GM19438 (cell line): Measurements from ENCODE around the gene FNDC8.
"Not testable (repeated sequence)": the region's sequence is repeated elsewhere in the genome, so short reads cannot be mapped to it uniquely, and the experiment has no call there.

Experiments
- ATAC-seq: cut with Tn5 transposase; IDR thresholded peaks from one replicate; pipeline ENCODE4 v1.9.1; 2021; ENCODE audit warnings: low read depth; ENCODE audit not compliant: unreplicated experiment

FNDC8 gene

DNA sequence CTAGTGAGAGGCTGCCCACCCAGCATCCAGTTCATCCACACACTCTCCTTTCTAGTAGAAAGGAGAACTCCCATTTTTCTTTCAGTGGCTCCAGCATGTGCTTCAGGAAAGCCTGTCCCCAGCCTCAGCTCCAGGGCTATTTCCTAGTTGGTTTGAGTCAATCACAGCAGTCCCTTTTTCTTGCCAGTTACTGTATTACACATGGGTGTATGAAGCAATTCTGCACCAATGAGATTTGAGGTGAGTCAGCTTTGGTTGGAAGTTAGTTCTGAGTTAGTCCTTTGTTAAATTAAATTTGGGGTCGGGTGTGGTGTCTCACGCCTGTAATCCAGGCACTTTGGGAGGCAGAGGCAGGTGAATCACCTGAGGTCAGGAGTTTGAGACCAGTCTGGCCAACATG, 26.5 kb upstream of the FNDC8 start:
- ATAC-seq: no peak

DNA sequence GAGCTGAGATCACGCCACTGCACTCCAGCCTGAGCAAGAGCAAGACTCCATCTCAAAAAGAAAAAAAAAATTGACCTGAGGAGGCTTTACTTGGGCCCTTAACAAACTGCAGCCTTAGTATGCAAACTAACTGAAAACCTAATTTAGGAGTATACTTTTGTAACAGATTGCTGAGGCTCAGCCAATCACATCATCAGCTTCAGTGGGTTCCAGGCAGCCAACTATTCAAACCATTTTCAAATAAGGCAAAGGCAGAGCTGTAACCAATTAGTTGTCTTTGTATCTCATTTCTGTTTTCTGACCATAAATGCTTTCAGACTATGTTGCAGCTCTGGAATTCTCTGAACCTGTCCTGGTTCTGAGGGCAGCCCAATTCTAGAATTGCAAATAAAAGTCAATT, 25.7 kb upstream of the FNDC8 start:
- ATAC-seq: no peak

DNA sequence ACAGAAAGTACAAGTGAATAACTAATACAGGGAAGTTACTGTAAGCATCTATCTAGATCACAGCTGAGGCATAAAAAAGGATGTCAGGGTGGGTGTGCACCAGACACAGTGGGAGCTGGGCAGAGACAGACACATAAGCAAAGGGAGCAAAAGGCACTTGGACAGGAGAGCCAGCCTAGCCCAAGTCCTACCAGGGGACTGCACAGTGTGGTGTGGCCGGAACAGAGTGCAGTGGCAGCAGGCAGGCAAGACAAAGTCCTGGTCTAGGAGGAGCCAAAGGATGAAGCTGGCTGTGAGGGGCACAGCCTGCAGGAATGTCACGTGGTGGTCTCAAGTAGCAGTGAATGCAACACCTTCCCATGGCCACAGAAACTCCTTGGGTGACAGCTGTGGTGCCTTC, 23.6 kb upstream of the FNDC8 start:
- no peak for ATAC-seq

GRCh38 chr17:35099908-35100307, 21.5 kb upstream of the FNDC8 start:
- ATAC-seq: no peak

- no peak for ATAC-seq
Observed at GRCh38 chr17:35101036-35101435, 20.4 kb upstream of the FNDC8 start.

DNA sequence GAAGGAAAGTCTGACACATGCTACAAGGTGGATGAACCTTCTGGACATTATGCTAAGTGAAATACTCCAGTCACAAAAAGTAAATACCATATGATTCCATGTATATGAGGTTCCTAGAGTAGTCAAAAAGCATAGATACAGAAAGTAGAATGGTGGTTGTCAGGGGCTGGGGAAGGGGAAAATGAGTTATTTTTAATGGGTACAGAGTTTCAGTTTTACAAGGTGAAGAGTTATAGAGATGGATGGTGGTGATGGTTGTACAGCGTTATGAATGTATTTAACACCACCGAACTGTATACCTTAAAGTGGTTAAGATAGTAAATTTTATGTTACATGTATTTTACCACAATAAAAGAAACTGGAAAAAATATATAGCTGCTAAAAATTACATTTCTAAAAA, 19.7 kb upstream of the FNDC8 start:
- no peak for ATAC-seq

GRCh38 chr17:35103271-35103670, 18.1 kb upstream of the FNDC8 start:
- ATAC-seq: no peak

DNA sequence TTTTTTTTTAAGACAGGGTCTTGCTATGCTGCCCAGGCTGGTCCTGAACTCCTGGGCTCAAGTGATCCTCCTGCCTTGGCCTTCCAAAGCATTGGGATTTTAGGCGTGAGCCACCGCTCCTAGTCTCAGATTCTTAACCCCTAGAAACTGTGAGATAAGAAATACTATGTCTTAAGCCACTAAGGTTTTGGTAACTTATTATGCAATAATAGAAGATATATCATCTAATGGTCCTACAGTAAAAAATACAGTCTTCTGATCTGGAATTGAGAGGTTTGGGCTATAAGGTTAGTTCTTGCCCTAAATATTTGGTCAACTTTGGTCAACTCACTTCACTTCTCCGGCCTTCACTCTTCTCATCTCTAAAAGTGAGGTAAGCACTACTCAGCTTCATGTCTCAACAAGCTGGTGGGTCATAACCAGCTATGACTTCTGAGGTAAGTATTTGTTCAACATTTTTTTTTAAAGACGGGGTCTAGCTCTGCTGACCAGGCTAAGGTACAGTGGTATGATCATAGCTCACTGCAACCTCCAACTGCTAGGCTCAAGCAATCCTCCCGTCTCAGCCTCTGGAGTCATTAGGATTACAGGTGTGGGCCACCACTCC, 16.5 kb upstream of the FNDC8 start:
- ATAC-seq: no peak

GRCh38 chr17:35110791-35111190, 10.6 kb upstream of the FNDC8 start:
- ATAC-seq: not testable (repeated sequence)

DNA sequence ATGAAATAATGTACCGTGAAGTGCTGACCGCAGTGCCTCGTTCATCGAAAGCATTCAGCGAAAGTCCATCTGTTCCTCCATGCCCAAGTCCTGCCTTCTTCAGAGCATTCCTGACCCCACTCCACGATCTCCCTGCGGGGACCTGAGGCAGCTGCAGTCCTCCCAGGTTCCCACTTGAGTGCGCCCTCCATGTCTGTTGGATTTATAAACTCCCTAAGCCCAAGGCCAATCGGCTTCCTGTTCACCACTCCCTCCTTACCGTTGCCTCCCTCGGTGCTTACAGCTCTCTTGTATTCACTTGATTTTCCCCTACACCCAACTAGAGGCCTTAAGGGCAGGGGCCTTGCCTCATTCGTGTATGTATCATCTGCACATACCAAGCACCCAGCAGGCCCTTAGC, 4.6 kb upstream of the FNDC8 start:
- ATAC-seq: no peak

- ATAC-seq: no peak
Observed at GRCh38 chr17:35117984-35118383, 3.4 kb upstream of the FNDC8 start.

GRCh38 chr17:35119370-35120165, 1.8 kb upstream of the FNDC8 start, which contains the start of gene RAD51D:
RAD51D (minus strand) TSS chr17:35119860; CDS start chr17:35119613, 247 bp downstream.
- ATAC-seq: peak; percentile 85

- ATAC-seq: no peak
Observed at GRCh38 chr17:35127751-35128514, 6.5 kb downstream of the FNDC8 start.

DNA sequence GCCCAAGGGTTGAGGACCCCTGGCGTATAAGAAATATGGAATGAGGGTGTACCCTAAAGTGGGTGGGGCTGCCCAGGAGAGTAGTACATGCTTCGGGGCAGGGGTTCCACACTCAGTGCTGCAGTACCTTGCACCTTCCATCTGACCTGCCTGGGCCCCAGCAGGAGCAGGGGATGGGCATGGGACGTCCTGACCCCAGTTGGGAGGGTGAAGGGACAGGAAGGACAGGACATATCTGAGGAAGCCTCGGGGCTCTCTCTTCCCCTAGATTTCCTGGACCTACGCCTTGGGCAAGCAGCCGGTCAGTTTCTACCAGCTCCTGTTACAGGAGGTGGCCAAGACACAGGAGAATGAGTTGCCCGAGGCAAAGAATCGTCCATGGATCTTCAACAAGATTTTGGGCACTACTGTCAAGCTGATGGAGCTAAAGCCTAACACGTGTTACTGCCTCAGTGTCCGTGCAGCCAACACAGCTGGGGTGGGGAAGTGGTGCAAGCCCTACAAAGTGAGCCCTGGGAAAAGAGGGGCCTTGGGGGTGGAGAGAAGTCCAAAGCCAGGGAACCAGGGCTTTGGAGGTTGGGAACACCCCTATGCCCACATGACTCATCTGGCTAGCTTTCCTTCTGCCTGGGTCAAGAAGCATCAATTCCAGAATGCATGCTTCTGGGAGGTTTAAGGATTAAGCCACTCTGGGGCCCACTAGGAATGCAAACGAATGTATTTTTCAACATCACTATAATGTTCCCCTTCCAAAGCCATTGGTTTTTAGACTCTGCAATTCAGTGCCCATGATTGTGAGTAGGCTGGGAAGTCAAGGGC, 7.9 kb downstream of the FNDC8 start:
- no peak for ATAC-seq

- ATAC-seq: no peak
Observed at GRCh38 chr17:35129973-35130351, 8.5 kb downstream of the FNDC8 start.

DNA sequence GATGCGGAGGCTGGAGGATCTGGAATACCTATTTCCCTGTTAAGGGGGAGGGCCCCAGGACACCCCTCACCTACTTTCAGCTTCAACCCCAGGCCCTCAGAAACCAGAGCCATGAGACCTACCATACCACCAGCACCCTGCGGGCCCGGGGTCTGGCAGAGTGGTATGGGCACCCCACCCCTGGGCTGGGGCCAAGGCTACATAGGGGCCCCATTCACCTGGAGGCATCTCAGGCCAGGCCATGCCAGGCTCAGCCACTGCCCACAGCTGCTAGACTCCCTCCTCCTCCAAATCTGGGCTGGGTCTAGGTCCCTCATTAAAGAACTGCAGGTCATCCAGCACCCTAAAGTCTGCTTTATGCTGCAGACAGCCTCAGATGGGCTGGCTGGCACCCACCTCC, 9.0 kb downstream of the FNDC8 start:
- ATAC-seq: no peak

GRCh38 chr17:35132099-35132498, 10.7 kb downstream of the FNDC8 start:
- no peak for ATAC-seq

GRCh38 chr17:35132816-35133550, 11.6 kb downstream of the FNDC8 start:
- ATAC-seq: no peak

- no peak for ATAC-seq
Observed at GRCh38 chr17:35135322-35135721, 13.9 kb downstream of the FNDC8 start.

DNA sequence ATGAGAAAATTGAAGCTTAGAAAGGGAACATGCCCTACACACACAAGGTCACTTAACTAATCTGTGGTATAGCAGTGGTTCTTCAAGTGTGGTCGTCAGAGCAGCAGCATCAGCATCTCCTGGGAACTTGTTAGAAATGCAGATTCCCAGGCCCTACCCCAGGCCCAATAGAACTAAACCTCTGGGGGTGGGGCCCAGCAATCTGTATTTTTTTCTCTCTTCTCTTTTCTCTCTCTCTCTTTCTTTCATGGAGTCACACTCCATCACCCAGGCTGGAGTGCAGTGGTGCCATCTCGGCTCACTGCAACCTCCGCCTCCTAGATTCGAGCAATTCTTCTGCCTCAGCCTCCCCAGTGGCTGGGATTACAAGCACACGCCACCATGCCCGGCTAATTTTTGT, 16.8 kb downstream of the FNDC8 start:
- no peak for ATAC-seq
